K562 (cell line): ENCODE data around the gene PRDM11. TPM values are rescaled to one million over a fixed set of nuclear protein-coding genes. Genes with fewer than 3 reads are reported as not detected.

Experiments
- ATAC-seq: fragments of 200-7000 bp; cut with Tn5 transposase; 3 replicates; pipeline ENCODE4 v1.9.1; 2020; ENCODE audit warnings: moderate library complexity
- BruUV-seq: library from RNA; stranded (reverse); fragments of 400-500 nt; replicated peaks from 2 replicates; lab custom pipeline; 2021; lab: Mats Ljungman, UMichigan
- CTCF ChIA-PET: fragments of 300-600 bp; formaldehyde crosslinking; extraction: SDS; loops from one replicate; lab custom pipeline; 2021; ENCODE audit warnings: low intra/inter-chr PET ratio; lab: Yijun Ruan, JAX
- POLR2A ChIA-PET: fragments of 300-600, 350-650 bp; sonication (Branson Sonifier 250); formaldehyde crosslinking; extraction: SDS; loops from one replicate; lab custom pipeline; 2021; ENCODE audit warnings: antibody characterized with exemption, inconsistent platforms; lab: Yijun Ruan, JAX
- DNase-seq, 4 experiments: peaks; one replicate each; pipeline versions ENCODE4 v3.0.0 to v3.0.0-alpha.2; 2011 to 2018; ENCODE audit warnings: low spot score in 3 of 4, mixed read lengths in 3 of 4; ENCODE audit errors: extremely low read depth in 1 of 4
- FAIRE-seq: peaks from 2 replicates; lab custom pipeline; 2011; peaks lifted over from hg19 to GRCh38; lab: Jason Lieb, UNC
- H2AFZ ChIP-seq: 2 replicates; pipeline ENCODE4 v1.6.0; 2011; ENCODE audit warnings: low read depth, low read length, control low read depth, inconsistent platforms
- H3K27ac ChIP-seq: fragments of 200-600 bp; 3 replicates; pipeline ENCODE4 v1.8.0; 2011; ENCODE audit warnings: low read depth, mild to moderate bottlenecking, control low read depth, inconsistent platforms, low read length, moderate library complexity, mixed read lengths; ENCODE audit errors: extremely low read depth
- H3K27me3 ChIP-seq, 2 experiments: fragments of 300-600 bp in 1 of 2; 2 replicates in 1 of 2; 3 replicates in 1 of 2; pipeline versions ENCODE4 v1.6.0 to v1.8.0; 2011; ENCODE audit warnings: inconsistent platforms in 2 of 2, low read length in 2 of 2, mild to moderate bottlenecking in 1 of 2, mixed read lengths in 1 of 2, moderate library complexity in 1 of 2; ENCODE audit not compliant: control insufficient read depth in 2 of 2, insufficient read depth in 2 of 2
- H3K36me3 ChIP-seq: fragments of 300-600 bp; 3 replicates; pipeline ENCODE4 v1.8.0; 2011; ENCODE audit warnings: mild to moderate bottlenecking, low read length, inconsistent platforms; ENCODE audit not compliant: control insufficient read depth, insufficient read depth
- H3K4me1 ChIP-seq, 2 experiments: fragments of 200-600 bp in 1 of 2; replicated peaks in 1 of 2; 2 replicates in 1 of 2; 3 replicates in 1 of 2; pipeline versions ENCODE4 v1.5.1 to v1.8.0; 2011; ENCODE audit warnings: inconsistent platforms in 2 of 2, low read length in 2 of 2, mild to moderate bottlenecking in 1 of 2, mixed read lengths in 1 of 2, moderate library complexity in 1 of 2; ENCODE audit not compliant: control insufficient read depth in 2 of 2, insufficient read depth in 2 of 2
- H3K4me2 ChIP-seq: 2 replicates; pipeline ENCODE4 v1.6.1; 2011; ENCODE audit warnings: low read length, control low read depth, inconsistent platforms, mixed read lengths; ENCODE audit not compliant: insufficient read depth
- H3K4me3 ChIP-seq: fragments of 200-600 bp; sonication (generic), shearing (Covaris generic); 2 replicates; pipeline ENCODE4 v1.5.1; 2016; ENCODE audit warnings: control low read depth, inconsistent platforms
- H3K79me2 ChIP-seq: fragments of 200-600 bp; 3 replicates; pipeline ENCODE4 v1.8.0; 2011; ENCODE audit warnings: low read length, inconsistent platforms; ENCODE audit not compliant: control insufficient read depth, insufficient read depth
- H3K9ac ChIP-seq, 2 experiments: 2 replicates each; pipeline versions ENCODE4 v1.6.0 to v1.6.1; 2011; ENCODE audit warnings: low read depth in 2 of 2, low read length in 2 of 2, control low read depth in 1 of 2, inconsistent platforms in 1 of 2, mild to moderate bottlenecking in 1 of 2, mixed read lengths in 1 of 2; ENCODE audit not compliant: insufficient read depth in 1 of 2
- H3K9me1 ChIP-seq: one replicate; pipeline ENCODE4 v1.6.0; 2011; ENCODE audit warnings: inconsistent platforms, mild to moderate bottlenecking, low read length, moderate library complexity; ENCODE audit not compliant: control insufficient read depth, insufficient read depth
- H3K9me3 ChIP-seq: replicated peaks from 2 replicates; pipeline ENCODE4 v1.5.1; 2011; ENCODE audit warnings: low read depth, low read length, inconsistent platforms; ENCODE audit not compliant: control insufficient read depth, insufficient read depth
- H4K20me1 ChIP-seq: replicated peaks from 2 replicates; pipeline ENCODE4 v1.6.1; 2011; ENCODE audit warnings: low read length, inconsistent platforms, mixed read lengths; ENCODE audit not compliant: control insufficient read depth, insufficient read depth
- CBX8 ChIP-seq: fragments of 200-600 bp; sonication (generic); IDR thresholded peaks from 2 replicates; pipeline ENCODE4 v1.6.1; 2012; ENCODE audit warnings: borderline replicate concordance, mixed run types, low read depth, mild to moderate bottlenecking, moderate library complexity, mixed read lengths, low read length, control low read depth, inconsistent platforms; ENCODE audit not compliant: poor library complexity, severe bottlenecking; ENCODE audit errors: extremely low read depth
- DNMT1 ChIP-seq: fragments of 450-650 bp; IDR thresholded peaks from 2 replicates; pipeline ENCODE4 v1.6.1; 2016; ENCODE audit warnings: antibody characterized with exemption, mild to moderate bottlenecking
- MAZ ChIP-seq, 2 experiments: fragments of 450-650 bp in 1 of 2; sonication (generic) in 1 of 2; formaldehyde crosslinking; IDR thresholded peaks in 1 of 2; conservative IDR thresholded peaks in 1 of 2; 2 replicates each; pipeline versions ENCODE4 v1.4.0 to v1.5.0; 2020; ENCODE audit warnings: mild to moderate bottlenecking in 1 of 2, missing genetic modification reagents in 1 of 2
- ZNF318 ChIP-seq, 2 experiments: fragments of 450-650 bp; IDR thresholded peaks; 2 replicates each; pipeline ENCODE4 v1.6.1; 2016; ENCODE audit warnings: mild to moderate bottlenecking in 2 of 2, borderline replicate concordance in 1 of 2, low read depth in 1 of 2, moderate library complexity in 1 of 2
- WGBS: fragments of 100-300 bp; shearing (Covaris generic); methylation state at CpG from one replicate; pipeline ENCODE4 v1.1.6; 2016; ENCODE audit warnings: low coverage, mixed read lengths; ENCODE audit not compliant: insufficient coverage; ENCODE audit errors: missing lambda C conversion rate; 5-methylcytosine and 5-hydroxymethylcytosine counted together
- in situ Hi-C: fragments of 300-500 bp; cut with MboI; formaldehyde crosslinking; loops from 4 replicates; pipeline ENCODE4 v1.15.0; 2018; ENCODE audit warnings: inconsistent platforms, mixed read lengths
- intact Hi-C: fragments of 100-400 bp; cut with micrococcal nuclease; formaldehyde crosslinking; loops from 2 replicates; pipeline ENCODE4 v1.14.2; 2022
- polyA plus RNA-seq, 8 experiments: library from polyadenylated mRNA; depleted of rRNA in 4 of 8; stranded (reverse) in 5 of 8; unstranded in 3 of 8; fragments of >200 nt; fragmentation: Nextera tagmentation in 2 of 8; fragmentation: Illumina TruSeq in 1 of 8; extraction: Ambion mirVana in 2 of 8; extraction: Trizol in 1 of 8; gene quantifications; 2 replicates each; pipeline versions ENCODE4 v1.2.1 to v1.2.3, GENCODE V29; 2011 to 2014; ENCODE audit warnings: inconsistent platforms in 1 of 8, missing spikeins in 1 of 8
- total RNA-seq, 7 experiments: library from RNA; depleted of rRNA in 6 of 7; stranded (reverse); fragments of >200 nt in 6 of 7; fragmentation: Illumina TruSeq in 2 of 7; extraction: Trizol in 2 of 7; gene quantifications; 2 replicates each; pipeline versions ENCODE4 v1.2.1 to v1.2.3, GENCODE V29; 2011 to 2021; ENCODE audit warnings: low replicate concordance in 1 of 7

PRDM11 gene
- total and polyA plus RNA-seq, 9 of the 15 experiments (the other 6 are each of a cell fraction or from before 2014, with no cell fraction given), result 0.01 to 1.1 (median 0.29) TPM

GRCh38 chr11:45104006-45104789 lies 42.2 kb upstream of the PRDM11 start:
- ChIA-PET CTCF (interaction anchor here (1.7 to 2.6 kb wide), 4 partner anchors 165 to 177 kb away, joined by 8 to 43 read pairs (median 18); no protein-coding TSS in a partner anchor), POLR2A (interaction anchor here (0.6 to 1.5 kb wide), 5 partner anchors 8 to 185 kb away, joined by 3 to 10 read pairs (median 3); no protein-coding TSS in a partner anchor)
- BruUV-seq, result no TSS peak
- FAIRE-seq, result no peak
- Histone ChIP-seq H3K27me3 (peaks cover 0 to 14% of the 10 kb centered on the region in 2 experiments; a peak in 2 of 5 replicates), H3K79me2 (no peaks in the 10 kb centered on the region), H2AFZ (no peak overlapping the region), H3K27ac (no peak overlapping the region), H3K36me3 (no peaks in the 10 kb centered on the region), H3K4me2 (no peak overlapping the region), H3K4me1 (no peaks in the 10 kb centered on the region; a peak in 1 of 5 replicates), H3K9me3 (no peaks in the 10 kb centered on the region), H3K9ac (no peak overlapping the region), H4K20me1 (peaks cover 30% of the 10 kb centered on the region; the same call in 1 of the 2 replicates), H3K4me3 (no peak overlapping the region), H3K9me1 (peaks cover 5% of the 10 kb centered on the region)
- 0% methylated on average over 6 of the region's 6 CpGs for WGBS
- ATAC-seq, result no peak
- in situ Hi-C loops, result loop anchor here (25.0 kb wide), 1 partner anchor 183 kb away; the partner anchor contains the start of gene SYT13
- intact Hi-C loops, result loop anchor here (5.0 kb wide), 1 partner anchor 482 kb away; no protein-coding TSS in a partner anchor
- no peak for DNase-seq
- no peak for TF ChIP-seq ZNF318 (IDR thresholded peaks at IDR 0.05; ENCODE audit: borderline replicate concordance in 1 of 2, low read depth in 1 of 2)
- no peak for TF ChIP-seq CBX8
- TF ChIP-seq DNMT1, result no peak
- TF ChIP-seq MAZ (CRISPR knock-in tag; conservative IDR thresholded peaks at IDR 0.05 in 1 of 2, IDR thresholded peaks at IDR 0.05 in 1 of 2), result no peak
